DMS 273 treated with DMSO at 0.1 percent for 48 hours (cell line): ENCODE measurements around the gene SMIM32.
A peak's percentile ranks its signal among the peaks of the same experiment; 100 is the strongest.

Experiments used
- DNase-seq: peaks from one replicate; lab custom pipeline; 2025; lab: John Stamatoyannopoulos, UW

Gene SMIM32

DNA sequence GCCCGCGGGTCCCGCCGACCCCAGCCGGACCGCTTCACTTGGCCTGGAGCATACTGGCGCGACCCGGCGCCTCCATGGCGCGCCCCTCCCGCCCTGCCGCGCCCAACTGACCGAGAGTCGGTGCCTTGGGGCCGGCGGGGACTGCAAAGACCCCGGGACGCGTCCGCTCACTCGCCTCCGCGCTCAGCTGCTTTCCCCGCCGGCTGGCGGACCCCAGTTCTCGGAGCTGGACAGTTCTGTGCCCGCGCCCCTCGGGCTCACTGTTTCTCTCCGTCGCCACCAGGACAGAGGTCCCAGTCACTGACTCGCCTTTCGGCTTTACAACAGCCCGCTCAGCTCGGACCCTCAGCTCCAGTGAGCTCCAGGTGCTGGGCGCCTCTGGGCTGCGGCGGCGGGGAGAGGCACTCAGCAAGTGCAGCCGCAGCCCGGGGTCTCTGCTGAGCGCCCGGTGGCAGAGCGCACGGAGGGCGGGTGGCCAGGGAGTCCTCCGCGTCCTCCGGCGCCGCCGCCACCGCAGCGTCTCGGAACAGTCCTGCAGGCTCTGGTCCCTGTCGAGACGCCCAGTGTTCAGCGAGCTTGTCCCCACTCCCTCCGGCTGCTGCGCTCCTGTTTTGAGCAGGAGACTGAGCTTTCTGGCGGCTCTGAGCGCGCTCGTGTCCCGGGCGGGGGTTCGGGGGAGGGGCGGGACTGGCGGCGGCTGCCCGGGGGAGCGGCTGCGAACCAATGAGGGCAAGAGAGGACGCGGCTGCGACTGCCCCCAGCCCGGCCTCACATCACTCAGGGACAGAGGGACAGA lies at the start of gene SMIM32:
Gene SMIM32 (minus strand): TSS at position 637 of the 796 bp plus-strand sequence. CDS start 638 bp downstream, outside the sequence.
- DNase-seq, result no peak

DNA sequence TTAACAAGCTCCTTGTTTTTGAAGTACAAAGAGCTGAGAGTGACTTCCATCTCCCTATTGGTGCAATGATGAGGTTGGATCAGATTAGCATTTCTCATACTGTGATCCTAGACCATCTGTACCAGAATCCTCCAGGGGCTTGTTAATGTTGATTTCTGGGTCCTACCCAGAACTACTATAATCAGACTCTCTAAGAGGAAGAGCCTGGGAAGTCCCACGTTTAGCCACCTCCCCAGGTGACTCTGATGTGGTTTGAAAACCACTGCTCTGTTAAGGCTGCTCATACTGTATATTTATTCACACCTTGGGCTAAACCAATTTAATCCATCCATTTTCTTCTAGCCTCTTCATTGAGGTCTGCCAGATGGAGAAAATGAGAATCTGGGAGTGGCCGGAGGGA lies 49.6 kb upstream of the SMIM32 start:
- peak; percentile 50 for DNase-seq

DNA sequence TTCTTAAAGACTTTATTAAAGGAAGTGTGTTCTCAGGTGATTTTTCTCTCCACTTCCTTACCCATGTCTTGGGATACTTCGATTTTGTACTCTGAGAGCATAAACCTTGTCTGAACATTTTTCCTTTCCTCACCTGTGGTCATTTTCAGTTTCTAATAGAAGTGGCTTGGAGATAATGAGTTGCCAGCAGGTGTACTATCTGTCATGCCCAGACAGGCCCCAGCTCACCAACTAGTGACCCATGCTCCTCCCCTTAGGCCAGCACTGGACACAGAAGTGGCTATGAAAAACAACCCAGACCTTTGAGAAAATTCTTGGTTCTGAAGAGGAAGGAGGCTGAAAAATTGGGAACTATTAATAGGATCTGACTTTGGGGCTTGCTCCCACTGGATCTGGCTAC lies 49.2 kb upstream of the SMIM32 start:
- no peak for DNase-seq

GRCh38 chr5:136240894-136241293 lies 47.9 kb upstream of the SMIM32 start:
- DNase-seq, result no peak

DNA sequence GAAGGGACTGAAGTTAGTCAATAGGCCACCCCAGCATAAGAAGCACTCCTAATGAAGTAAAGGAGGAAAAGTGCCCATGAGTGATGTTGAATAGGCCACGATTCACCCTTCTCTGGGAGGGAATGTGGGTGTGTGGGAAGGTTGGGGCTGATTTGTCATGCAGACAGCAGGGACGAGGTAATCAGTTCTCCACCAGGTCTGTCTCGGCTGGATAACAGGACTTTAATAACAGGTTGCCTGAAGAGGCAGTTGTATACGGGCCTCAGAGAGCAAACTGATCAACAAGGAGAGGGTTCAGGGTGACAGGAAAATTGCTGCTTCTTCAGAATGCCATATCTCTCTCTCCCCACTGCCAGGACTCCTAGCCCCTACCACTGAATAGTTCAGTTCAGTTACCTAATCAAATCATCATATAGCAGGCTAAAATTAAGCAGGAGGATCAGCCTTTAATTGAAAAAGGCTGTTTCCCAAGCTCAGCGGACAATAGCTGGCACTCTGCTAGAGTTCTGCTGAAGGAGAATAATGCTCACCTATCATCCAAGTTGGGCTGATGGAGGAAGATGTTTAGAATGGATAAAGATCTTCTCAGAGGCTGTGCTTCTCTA lies 43.6 kb upstream of the SMIM32 start:
- DNase-seq, result no peak

- no peak for DNase-seq
Observed at GRCh38 chr5:136235321-136235720, 42.4 kb upstream of the SMIM32 start.

GRCh38 chr5:136232316-136232715 lies 39.4 kb upstream of the SMIM32 start:
- DNase-seq, result no peak

DNA sequence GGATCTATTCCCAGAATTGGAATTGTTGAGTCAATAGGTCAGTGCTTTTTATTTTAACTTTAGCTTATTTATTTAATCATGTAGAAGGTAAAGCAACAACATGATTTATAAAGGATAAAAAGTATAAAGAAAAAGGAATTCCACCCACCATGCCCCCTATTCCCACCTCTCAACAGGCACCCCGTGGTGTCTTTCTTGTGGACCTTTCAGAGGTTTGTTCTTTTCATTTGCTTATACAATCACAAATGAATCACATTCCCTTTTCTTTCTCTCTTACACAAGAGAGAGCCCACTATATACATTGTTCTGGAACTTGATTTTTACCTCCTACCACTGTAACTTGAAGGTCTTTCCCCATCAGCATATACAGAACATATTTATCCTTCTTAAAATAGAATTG lies 37.2 kb upstream of the SMIM32 start:
- DNase-seq, result no peak

- DNase-seq, result no peak
Observed at GRCh38 chr5:136228136-136228757, 35.3 kb upstream of the SMIM32 start.

GRCh38 chr5:136226401-136226800 lies 33.4 kb upstream of the SMIM32 start:
- DNase-seq, result no peak

DNA sequence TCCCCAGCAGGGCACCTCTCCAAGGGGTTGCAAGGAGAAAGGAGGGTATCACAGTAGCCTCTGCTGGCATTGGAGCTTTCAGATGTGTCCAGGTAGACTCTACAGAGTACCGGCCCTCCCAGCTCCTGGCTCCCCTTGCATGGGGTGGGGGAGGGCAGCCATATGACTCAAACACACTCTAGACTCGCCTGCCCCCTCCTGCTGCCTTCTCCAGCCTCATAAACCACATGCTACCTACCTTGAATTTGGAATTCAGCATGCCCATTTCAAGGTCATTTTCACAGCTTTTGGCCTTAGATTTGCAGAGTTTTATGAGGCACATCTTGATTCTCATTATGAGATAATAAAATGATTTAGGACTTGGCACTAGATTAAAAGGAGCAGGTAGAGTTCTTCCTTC lies 32.8 kb upstream of the SMIM32 start:
- DNase-seq, result no peak

DNA sequence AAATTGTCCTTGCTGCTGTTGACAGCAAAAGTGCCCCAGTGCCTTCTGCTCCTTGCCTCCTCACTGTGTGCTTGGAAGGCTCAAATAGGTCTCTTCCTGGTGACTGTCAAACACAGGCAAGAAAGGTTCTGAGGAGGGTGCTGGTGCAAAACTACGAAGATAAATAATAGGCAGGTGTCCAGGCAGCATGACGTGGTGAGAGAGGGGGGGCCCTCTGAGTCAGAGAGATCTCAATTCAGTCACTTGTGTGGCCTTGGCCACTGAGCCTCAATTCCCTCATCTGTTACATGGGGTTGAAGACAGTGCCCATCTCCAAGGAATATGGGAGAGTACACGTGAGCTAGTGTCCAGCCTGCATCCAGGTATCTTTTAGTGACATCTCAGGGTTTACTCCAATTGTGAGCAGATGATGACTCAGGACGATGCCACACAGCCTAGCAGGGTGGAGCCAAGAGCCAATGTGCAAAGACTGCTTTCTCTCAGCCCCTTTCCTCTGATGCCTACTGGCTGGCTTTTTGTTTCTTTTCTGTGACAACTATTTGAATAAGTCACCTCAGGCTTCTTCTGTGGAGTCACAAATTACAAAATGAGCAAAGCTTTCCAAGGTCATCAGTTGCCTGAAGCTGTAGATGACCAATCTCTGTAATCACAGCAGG lies 29.7 kb upstream of the SMIM32 start:
- DNase-seq, result no peak

- no peak for DNase-seq
Observed at GRCh38 chr5:136221340-136221739, 28.4 kb upstream of the SMIM32 start.

- no peak for DNase-seq
Observed at GRCh38 chr5:136216230-136216629, 23.3 kb upstream of the SMIM32 start.

DNA sequence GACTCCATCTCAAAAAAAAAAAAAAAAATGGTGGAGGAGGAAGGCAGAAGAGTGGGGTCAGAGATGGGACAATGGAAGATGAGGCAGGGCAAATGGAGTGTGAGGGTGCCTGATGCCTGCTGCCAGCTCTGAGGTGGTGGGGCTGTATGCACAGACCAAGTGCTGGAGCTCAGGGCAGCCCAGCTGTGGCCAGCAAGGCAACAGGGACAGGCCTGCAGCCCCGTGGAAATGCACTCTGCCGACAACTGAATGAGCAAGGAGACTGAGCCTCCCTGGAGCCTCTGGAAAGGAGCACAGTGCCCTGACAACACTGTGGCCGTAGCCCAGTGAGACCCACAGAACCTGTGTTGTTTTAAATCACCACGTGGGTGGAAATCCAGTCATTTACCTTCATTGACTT lies 22.9 kb upstream of the SMIM32 start:
- DNase-seq, result no peak

DNA sequence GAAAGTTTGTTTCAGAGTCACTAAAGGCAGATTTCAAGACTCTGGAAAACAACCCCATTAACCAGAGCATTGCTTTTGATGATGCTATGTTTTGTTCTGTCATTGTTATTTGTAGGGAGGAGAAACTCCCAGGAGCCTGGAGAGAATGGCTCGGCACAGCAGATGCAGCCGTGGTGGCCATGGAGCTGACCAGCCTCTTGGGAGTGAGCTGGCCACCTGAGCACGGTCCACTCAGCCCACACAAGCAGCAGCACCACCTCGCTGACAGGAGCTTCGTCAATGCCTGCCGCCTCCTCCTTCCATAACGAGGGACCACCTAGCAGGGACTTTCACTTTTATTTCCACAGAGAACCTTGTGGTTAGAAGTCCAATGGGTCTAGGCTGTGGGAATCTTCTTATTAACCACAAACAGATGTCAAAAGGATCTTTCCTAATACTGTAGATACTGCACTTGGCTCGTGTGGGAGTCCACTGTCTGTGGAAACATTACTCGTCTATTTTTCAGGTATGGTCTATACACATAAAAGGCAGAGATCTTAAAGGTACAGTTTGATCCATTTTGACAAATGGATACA lies 21.0 kb upstream of the SMIM32 start:
- no peak for DNase-seq

DNA sequence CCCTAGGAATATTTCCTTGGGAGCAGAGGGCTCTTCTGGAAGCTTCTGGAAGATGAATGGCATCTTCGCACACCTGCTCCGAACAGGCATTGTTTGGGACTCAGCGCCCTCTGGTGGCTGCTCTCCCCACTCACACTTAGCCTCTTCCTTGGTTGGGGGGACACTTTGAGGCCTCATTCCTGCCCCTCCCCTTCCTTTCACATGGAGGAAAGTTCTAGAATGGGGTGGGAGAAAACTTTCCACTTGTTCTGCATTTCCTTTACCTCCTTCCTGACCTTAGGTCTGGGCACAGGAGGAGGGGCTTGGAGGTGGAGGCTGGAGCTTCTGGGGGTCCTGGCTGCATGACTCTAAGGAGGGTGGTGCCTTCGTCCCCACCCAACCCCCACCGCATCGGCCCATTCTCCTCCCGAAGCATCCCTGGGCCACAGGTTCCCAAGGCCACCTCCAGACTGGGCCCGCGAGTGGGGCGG lies 19.3 kb upstream of the SMIM32 start:
- no peak for DNase-seq

GRCh38 chr5:136211282-136212040 lies 18.5 kb upstream of the SMIM32 start:
- no peak for DNase-seq

- DNase-seq, result no peak
Observed at GRCh38 chr5:136210259-136210658, 17.3 kb upstream of the SMIM32 start.

DNA sequence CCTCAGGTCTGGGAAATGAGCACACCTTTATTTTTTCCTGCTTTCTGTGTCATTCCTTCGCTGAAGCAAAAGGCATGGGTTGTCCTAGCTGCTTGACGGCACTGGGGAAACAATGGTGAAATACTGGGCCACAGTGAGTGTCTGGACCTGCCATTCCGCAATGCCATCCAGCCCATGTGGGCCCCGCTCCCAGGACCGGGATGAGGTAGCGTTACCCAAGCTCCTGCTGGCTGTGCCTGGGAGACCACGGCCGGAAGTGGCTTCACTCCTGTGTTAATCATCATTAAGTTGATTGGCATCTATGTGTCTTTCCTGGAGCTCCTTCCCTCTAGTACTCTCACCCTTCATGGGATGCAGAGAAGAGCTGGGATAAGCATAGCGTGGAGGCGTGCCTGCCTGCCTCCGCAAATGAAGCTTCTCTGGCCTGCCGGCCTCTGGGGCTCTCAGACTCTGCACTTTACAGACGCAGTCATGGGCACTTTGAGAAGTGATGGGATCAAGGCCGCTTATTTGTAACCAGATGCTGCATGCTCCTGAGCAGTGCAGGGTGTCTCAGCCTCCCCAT lies 16.5 kb upstream of the SMIM32 start:
- no peak for DNase-seq

DNA sequence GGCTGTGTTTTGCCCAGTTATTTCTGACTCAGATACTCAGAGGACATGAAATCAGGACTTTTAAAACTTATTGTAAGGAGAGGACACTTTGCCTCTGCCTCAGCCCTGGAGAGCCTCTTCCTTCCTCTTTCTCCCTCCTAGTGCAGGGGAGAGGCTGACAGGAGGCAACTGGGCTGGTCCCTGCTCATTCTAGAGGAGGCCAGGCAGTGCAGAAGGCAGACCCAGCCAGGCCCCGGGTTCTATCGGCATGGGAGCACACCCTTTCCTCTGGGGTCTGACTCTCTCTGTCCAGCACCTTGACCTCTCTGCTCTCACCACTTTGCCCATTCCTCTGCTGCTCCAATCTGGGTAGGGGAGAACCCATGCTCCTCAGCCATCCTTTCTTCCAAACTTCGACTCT lies 16.0 kb upstream of the SMIM32 start:
- no peak for DNase-seq
